Mesothelial cell of epicardium (in vitro differentiated cells): Measurements from ENCODE around the gene RNF207. TPM values are rescaled to one million over a fixed set of nuclear protein-coding genes. Genes with fewer than 3 reads are reported as not detected.

Source experiments
- DNase-seq, 2 experiments: peaks; one replicate each; pipeline ENCODE4 v3.0.0; 2021; ENCODE audit warnings: low spot score in 2 of 2; ENCODE audit not compliant: unreplicated experiment in 2 of 2
- H3K27ac Mint-ChIP-seq: 2 replicates; pipeline ENCODE4 v1.8.0; 2021; ENCODE audit warnings: mixed read lengths
- H3K27me3 Mint-ChIP-seq: 2 replicates; pipeline ENCODE4 v1.8.0; 2021; ENCODE audit warnings: low read depth, mixed read lengths
- H3K36me3 Mint-ChIP-seq: 2 replicates; pipeline ENCODE4 v1.8.0; 2021; ENCODE audit warnings: mixed read lengths
- H3K4me1 Mint-ChIP-seq: 2 replicates; pipeline ENCODE4 v1.8.0; 2021; ENCODE audit warnings: mixed read lengths
- H3K4me3 Mint-ChIP-seq: 2 replicates; pipeline ENCODE4 v1.8.0; 2021; ENCODE audit warnings: mild to moderate bottlenecking, moderate library complexity, mixed read lengths
- H3K9me3 Mint-ChIP-seq: 2 replicates; pipeline ENCODE4 v1.8.0; 2021; ENCODE audit warnings: mixed read lengths
- CTCF ChIP-seq: fragments of 200-600 bp; sonication (generic); IDR thresholded peaks from one replicate; pipeline ENCODE4 v1.5.0; 2021; ENCODE audit warnings: antibody characterized with exemption; ENCODE audit not compliant: unreplicated experiment
- total RNA-seq: library from RNA; stranded (reverse); gene quantifications from 3 replicates; pipeline ENCODE4 v1.2.1, GENCODE V29; 2021

The RNF207 gene
- total RNA-seq, 1 donor from 2014 or later: 481 TPM

GRCh38 chr1:6265151-6265550, 59.2 kb downstream of the RNF207 start:
- Mint-ChIP-seq H3K9me3 (no peaks in the 10 kb centered on the region), H3K27me3 (peaks cover 7% of the 10 kb centered on the region), H3K36me3 (no peaks in the 10 kb centered on the region), H3K27ac (no peak overlapping the region), H3K4me3 (no peak overlapping the region), H3K4me1 (peaks cover 40% of the 10 kb centered on the region)
- TF ChIP-seq CTCF: no peak
- DNase-seq: no peak

- H3K27ac Mint-ChIP-seq: no peak overlapping the region
- H3K9me3 Mint-ChIP-seq: no peaks in the 10 kb centered on the region
- peaks cover 54% of the 10 kb centered on the region for H3K4me1 Mint-ChIP-seq
- no peak for DNase-seq
- H3K36me3 Mint-ChIP-seq: no peaks in the 10 kb centered on the region
- H3K27me3 Mint-ChIP-seq: peaks cover 4% of the 10 kb centered on the region
- no peak overlapping the region for H3K4me3 Mint-ChIP-seq
- TF ChIP-seq CTCF: no peak
Observed at GRCh38 chr1:6266641-6267040, 60.7 kb downstream of the RNF207 start.

GRCh38 chr1:6267686-6268322, 61.9 kb downstream of the RNF207 start:
- Mint-ChIP-seq H3K27ac (no peak overlapping the region), H3K27me3 (no peaks in the 10 kb centered on the region), H3K9me3 (no peaks in the 10 kb centered on the region), H3K4me1 (peaks cover 61% of the 10 kb centered on the region), H3K4me3 (no peak overlapping the region), H3K36me3 (no peaks in the 10 kb centered on the region)
- no peak for TF ChIP-seq CTCF
- DNase-seq: no peak

- H3K4me3 Mint-ChIP-seq: no peak overlapping the region
- H3K27ac Mint-ChIP-seq: no peak overlapping the region
- H3K36me3 Mint-ChIP-seq: no peaks in the 10 kb centered on the region
- peaks cover 68% of the 10 kb centered on the region for H3K4me1 Mint-ChIP-seq
- no peaks in the 10 kb centered on the region for H3K27me3 Mint-ChIP-seq
- no peaks in the 10 kb centered on the region for H3K9me3 Mint-ChIP-seq
- DNase-seq: no peak
- TF ChIP-seq CTCF: no peak
Observed at GRCh38 chr1:6268415-6268814, 62.5 kb downstream of the RNF207 start.

GRCh38 chr1:6269296-6269695, 63.4 kb downstream of the RNF207 start:
- Mint-ChIP-seq H3K4me1 (peaks cover 71% of the 10 kb centered on the region), H3K9me3 (no peaks in the 10 kb centered on the region), H3K36me3 (no peaks in the 10 kb centered on the region), H3K27ac (peak overlapping the region; percentile 86), H3K27me3 (no peaks in the 10 kb centered on the region), H3K4me3 (peak overlapping the region; percentile 13)
- TF ChIP-seq CTCF: no peak
- DNase-seq: no peak
